Measurements from ENCODE around the gene TNFAIP1. TPM values are rescaled to one million over a fixed set of nuclear protein-coding genes. Genes with fewer than 3 reads are reported as not detected.

TNFAIP1 gene
- polyA plus RNA-seq, 2 of the 4 experiments (the other 2 are of a cell fraction), result 38.8 to 68.3 TPM

DNA sequence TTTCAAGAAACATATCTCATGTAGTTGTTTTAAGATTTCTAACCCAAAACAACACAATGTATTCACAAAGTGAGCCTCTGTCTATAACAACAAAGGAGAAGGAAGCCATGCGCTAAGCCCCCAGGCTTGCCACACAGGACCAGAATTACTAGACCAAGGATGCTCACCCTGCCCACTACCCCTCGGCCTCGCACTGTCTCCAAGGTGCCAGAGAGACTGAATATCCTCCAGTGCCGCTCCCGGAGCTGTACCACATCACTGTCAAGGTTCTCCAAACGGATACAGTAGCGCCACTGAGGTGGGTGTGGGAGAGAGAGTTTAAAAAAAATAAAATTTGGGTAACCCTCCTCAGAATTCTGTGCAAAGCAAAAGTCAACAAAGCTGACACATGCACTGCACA is 14.7 kb downstream of the TNFAIP1 start:
- no peaks in the 10 kb centered on the region for H3K9me3 ChIP-seq
- H3K4me1 ChIP-seq, result no peaks in the 10 kb centered on the region
- no peak overlapping the region for H3K27ac ChIP-seq
- no peak overlapping the region for H3K4me3 ChIP-seq
- no peak for ATAC-seq
- 91% methylated on average over 7 of the region's 7 CpGs for WGBS (ENCODE audit: missing lambda C conversion rate)
- H3K4me2 ChIP-seq, result no peak overlapping the region
- ChIA-PET CTCF (interaction anchor here (2.1 kb wide), 1 partner anchor 14 kb away, joined by 8 read pairs; the partner anchor contains the start of genes IFT20 and TNFAIP1), POLR2A (interaction anchor here (0.9 kb wide), 1 partner anchor 15 kb away, joined by 3 read pairs; the partner anchor contains the start of genes IFT20 and TNFAIP1)
- TF ChIP-seq JUN (IDR thresholded peaks at IDR 0.05) (no peak), CEBPB (IDR thresholded peaks at IDR 0.05) (no peak), HEYL (CRISPR knock-in tag; IDR thresholded peaks at IDR 0.05) (no peak), CHD2 (IDR thresholded peaks at IDR 0.05; ENCODE audit: low read length, partially characterized antibody) (no peak), SMC3 (IDR thresholded peaks at IDR 0.05) (no peak)
- FAIRE-seq, result no peak
- DNase-seq (ENCODE audit: low read depth in 1 of 2, low spot score in 1 of 2), result no peak

GRCh38 chr17:28357061-28357900 is 21.7 kb downstream of the TNFAIP1 start, which contains the start of gene POLDIP2:
Gene POLDIP2, minus strand, starts transcription at chr17:28357527. Its CDS starts 79 bp downstream, at chr17:28357448.
- Histone ChIP-seq H3K27ac (peak within 1 kb of the TSS; percentile 93 to 96), H3K9me3 (no peaks in the 10 kb centered on the region), H3K4me1 (peaks cover 16% of the 10 kb centered on the region), H3K4me3 (peak within 1 kb of the TSS; percentile 84), H3K4me2 (peak within 1 kb of the TSS; percentile 97)
- DNase-seq (ENCODE audit: low read depth in 1 of 2, low spot score in 1 of 2) (peak; percentile 93 to 96), ATAC-seq (peak; percentile 98 to 100), FAIRE-seq (no peak)
- ChIA-PET POLR2A (interaction anchor here (0.6 to 2.9 kb wide), 27 partner anchors 8 to 316 kb away, joined by 3 to 65 read pairs (median 6); partner anchors contain the start of genes IFT20, PIGS, SARM1 and TMEM97), CTCF (interaction anchor here (0.7 to 5.9 kb wide), 8 partner anchors 11 to 108 kb away, joined by 3 to 35 read pairs (median 8); partner anchors contain the start of genes IFT20, TNFAIP1 and VTN)
- 2% methylated on average over 50 of the region's 80 CpGs for WGBS (ENCODE audit: missing lambda C conversion rate)
- TF ChIP-seq HOXA7 (CRISPR knock-in tag; IDR thresholded peaks at IDR 0.05), result no peak
- TF ChIP-seq HEYL (CRISPR knock-in tag; IDR thresholded peaks at IDR 0.05), result no peak
- TF ChIP-seq, protein P1, sequence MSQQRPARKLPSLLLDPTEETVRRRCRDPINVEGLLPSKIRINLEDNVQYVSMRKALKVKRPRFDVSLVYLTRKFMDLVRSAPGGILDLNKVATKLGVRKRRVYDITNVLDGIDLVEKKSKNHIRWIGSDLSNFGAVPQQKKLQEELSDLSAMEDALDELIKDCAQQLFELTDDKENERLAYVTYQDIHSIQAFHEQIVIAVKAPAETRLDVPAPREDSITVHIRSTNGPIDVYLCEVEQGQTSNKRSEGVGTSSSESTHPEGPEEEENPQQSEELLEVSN (IDR thresholded peaks at IDR 0.05; ENCODE audit: borderline replicate concordance, low read depth), result 0 out of 2 replicates have a peak, but pooled peaks have one; percentile 9
- no peak for TF ChIP-seq GATA3 (IDR thresholded peaks at IDR 0.05; ENCODE audit: borderline replicate concordance)
- TF ChIP-seq POLR2AphosphoS2 (conservative IDR thresholded peaks at IDR 0.05; ENCODE audit: low read length), result no peak
- TF ChIP-seq ESRRA (IDR thresholded peaks at IDR 0.05; ENCODE audit: borderline replicate concordance, low read length), result no peak
- no peak; the same call in 1 of the 2 replicates for TF ChIP-seq SREBF2 (IDR thresholded peaks at IDR 0.05)
- no peak for TF ChIP-seq RNF2 (IDR thresholded peaks at IDR 0.05; ENCODE audit: borderline replicate concordance, low read depth)
- no peak for TF ChIP-seq NFE2L2 (conservative IDR thresholded peaks at IDR 0.05; ENCODE audit: low read length)
- no peak for TF ChIP-seq ZNF302 (CRISPR knock-in tag; IDR thresholded peaks at IDR 0.05)
- no peak for TF ChIP-seq FOXS1 (CRISPR knock-in tag; IDR thresholded peaks at IDR 0.05)
- no peak for TF ChIP-seq FOSL2 (IDR thresholded peaks at IDR 0.05)
- no peak for TF ChIP-seq FOSL2 (CRISPR knock-in tag; IDR thresholded peaks at IDR 0.05)
- no peak for TF ChIP-seq NPAS2 (CRISPR knock-in tag; IDR thresholded peaks at IDR 0.05; ENCODE audit: borderline replicate concordance)
- TF ChIP-seq PHF8 (IDR thresholded peaks at IDR 0.05; ENCODE audit: borderline replicate concordance, low read depth), result peak; percentile 97
- TF ChIP-seq KDM5A (IDR thresholded peaks at IDR 0.05), result peak; percentile 100
- no peak for TF ChIP-seq HMGXB4 (CRISPR knock-in tag; IDR thresholded peaks at IDR 0.05; ENCODE audit: borderline replicate concordance)
- TF ChIP-seq RCOR1 (IDR thresholded peaks at IDR 0.05; ENCODE audit: low read depth, low read length), result no peak
- no peak for TF ChIP-seq CBX8 (IDR thresholded peaks at IDR 0.05)
- no peak for TF ChIP-seq ZC3H11A (IDR thresholded peaks at IDR 0.05)
- no peak for TF ChIP-seq CTCF (IDR thresholded peaks at IDR 0.05)
- no peak for TF ChIP-seq BHLHE40 (IDR thresholded peaks at IDR 0.05; ENCODE audit: low read depth, low read length)
- TF ChIP-seq ELK1 (IDR thresholded peaks at IDR 0.05; ENCODE audit: low read depth, low read length), result peak; percentile 81; the same call in 1 of the 2 replicates
- peak; percentile 84 to 98 for TF ChIP-seq JUN (IDR thresholded peaks at IDR 0.05)
- TF ChIP-seq TFCP2L1 (CRISPR knock-in tag; IDR thresholded peaks at IDR 0.05), result 0 out of 2 replicates have a peak, but pooled peaks have one; percentile 50
- no peak for TF ChIP-seq FOSB (CRISPR knock-in tag; IDR thresholded peaks at IDR 0.05)
- TF ChIP-seq MAFK (IDR thresholded peaks at IDR 0.05; ENCODE audit: partially characterized antibody), result no peak
- peak; percentile 28; the same call in 1 of the 2 replicates for TF ChIP-seq MYC (IDR thresholded peaks at IDR 0.05; ENCODE audit: borderline replicate concordance, low read length)
- TF ChIP-seq CEBPB (IDR thresholded peaks at IDR 0.05), result no peak
- TF ChIP-seq KDM1A (IDR thresholded peaks at IDR 0.05; ENCODE audit: low read depth), result no peak
